SK-N-SH (cell line): ENCODE measurements around the gene NPTX2. TPM values are rescaled to one million over a fixed set of nuclear protein-coding genes. Genes with fewer than 3 reads are reported as not detected.

ENCODE experiments used
- CTCF ChIA-PET: fragments of 300-600, 350-600 bp; formaldehyde crosslinking; extraction: SDS; loops from one replicate; lab custom pipeline; 2021; lab: Yijun Ruan, JAX
- POLR2A ChIA-PET: fragments of 350-600 bp; sonication (Branson Sonifier 250); formaldehyde crosslinking; extraction: SDS; loops from one replicate; lab custom pipeline; 2020; ENCODE audit warnings: antibody characterized with exemption, inconsistent platforms; lab: Yijun Ruan, JAX
- DNase-seq: peaks from one replicate; pipeline ENCODE4 v3.0.0; 2012
- H2AFZ ChIP-seq: fragments of 200-600 bp; sonication (generic); 2 replicates; pipeline ENCODE4 v1.8.1; 2016; ENCODE audit warnings: antibody characterized with exemption, mild to moderate bottlenecking, low read depth
- H3F3A ChIP-seq: fragments of 200-600 bp; sonication (generic); replicated peaks from 2 replicates; pipeline ENCODE3; 2016; ENCODE audit warnings: antibody characterized with exemption, mild to moderate bottlenecking; ENCODE audit not compliant: insufficient read depth
- H3K27ac ChIP-seq, 2 experiments: fragments of 200-500 bp in 1 of 2; fragments of 200-600 bp in 1 of 2; sonication (Bioruptor generic) in 1 of 2; sonication (generic), shearing (Covaris generic) in 1 of 2; 2 replicates each; pipeline versions ENCODE4 v1.5.1 to v1.6.1; 2014 to 2016; ENCODE audit warnings: low read depth in 2 of 2, inconsistent platforms in 1 of 2, low read length in 1 of 2, mild to moderate bottlenecking in 1 of 2, mixed read lengths in 1 of 2
- H3K27me3 ChIP-seq: fragments of 200-600 bp; sonication (generic), shearing (Covaris generic); 2 replicates; pipeline ENCODE4 v1.6.1; 2016; ENCODE audit warnings: mixed run types; ENCODE audit not compliant: insufficient read depth
- H3K36me3 ChIP-seq, 2 experiments: fragments of 200-500 bp in 1 of 2; fragments of 200-600 bp in 1 of 2; sonication (Bioruptor generic) in 1 of 2; sonication (generic) in 1 of 2; replicated peaks in 1 of 2; 2 replicates each; pipeline versions ENCODE3 to v1.5.1; 2014 to 2016; ENCODE audit warnings: low read length in 1 of 2, mild to moderate bottlenecking in 1 of 2; ENCODE audit not compliant: insufficient read depth in 2 of 2, control insufficient read depth in 1 of 2
- H3K4me1 ChIP-seq, 2 experiments: fragments of 200-500 bp in 1 of 2; fragments of 200-600 bp in 1 of 2; sonication (Bioruptor generic) in 1 of 2; sonication (generic), shearing (Covaris generic) in 1 of 2; 2 replicates each; pipeline versions ENCODE4 v1.5.1 to v1.6.1; 2014 to 2016; ENCODE audit warnings: low read depth in 1 of 2, low read length in 1 of 2, mixed run types in 1 of 2; ENCODE audit not compliant: insufficient read depth in 2 of 2, control insufficient read depth in 1 of 2
- H3K4me2 ChIP-seq: fragments of 200-600 bp; sonication (generic), shearing (Covaris generic); 2 replicates; pipeline ENCODE4 v1.6.1; 2017; ENCODE audit warnings: mixed run types
- H3K4me3 ChIP-seq, 2 experiments: fragments of 200-500 bp in 1 of 2; fragments of 200-600 bp in 1 of 2; sonication (Bioruptor generic) in 1 of 2; sonication (generic), shearing (Covaris generic) in 1 of 2; 2 replicates each; pipeline versions ENCODE4 v1.5.1 to v1.8.1; 2014 to 2016; ENCODE audit warnings: low read depth in 2 of 2, inconsistent platforms in 1 of 2, low read length in 1 of 2, mild to moderate bottlenecking in 1 of 2, mixed read lengths in 1 of 2, moderate library complexity in 1 of 2
- H3K79me2 ChIP-seq: fragments of 200-600 bp; sonication (generic); 2 replicates; pipeline ENCODE4 v1.8.1; 2017; ENCODE audit warnings: mild to moderate bottlenecking; ENCODE audit not compliant: insufficient read depth
- H3K9ac ChIP-seq: fragments of 200-600 bp; sonication (generic); 2 replicates; pipeline ENCODE4 v1.6.1; 2017; ENCODE audit warnings: mixed run types
- H3K9me2 ChIP-seq: fragments of 200-600 bp; sonication (generic); 2 replicates; pipeline ENCODE4 v1.6.1; 2017; ENCODE audit warnings: mixed run types
- H3K9me3 ChIP-seq: fragments of 200-600 bp; sonication (generic); 2 replicates; pipeline ENCODE4 v1.6.1; 2017; ENCODE audit warnings: mixed run types, mild to moderate bottlenecking, moderate library complexity
- H4K20me1 ChIP-seq: fragments of 200-600 bp; sonication (generic); 2 replicates; pipeline ENCODE4 v1.6.1; 2017; ENCODE audit warnings: mild to moderate bottlenecking, mixed run types; ENCODE audit not compliant: insufficient read depth
- CTCF ChIP-seq: fragments of 200-600 bp; sonication (generic); IDR thresholded peaks from 2 replicates; pipeline ENCODE4 v1.6.1; 2017; ENCODE audit warnings: antibody characterized with exemption, mild to moderate bottlenecking, moderate library complexity
- EP300 ChIP-seq, 2 experiments: IDR thresholded peaks; 2 replicates each; pipeline versions ENCODE4 v1.4.0 to v1.6.1; 2012; ENCODE audit warnings: borderline replicate concordance in 1 of 2, low read depth in 1 of 2, low read length in 1 of 2
- EZH2phosphoT487 ChIP-seq: fragments of 200-600 bp; sonication (generic); IDR thresholded peaks from 2 replicates; pipeline ENCODE4 v1.6.1; 2017; ENCODE audit warnings: low read depth, mixed run types, mild to moderate bottlenecking, antibody characterized with exemption, moderate library complexity, borderline replicate concordance
- JUND ChIP-seq: IDR thresholded peaks from 2 replicates; pipeline ENCODE4 v1.4.0; 2012
- MXI1 ChIP-seq: IDR thresholded peaks from 2 replicates; pipeline ENCODE4 v1.6.1; 2012; ENCODE audit warnings: mild to moderate bottlenecking, low read depth, low read length, improper control_type of control experiment
- SMC3 ChIP-seq: IDR thresholded peaks from 2 replicates; pipeline ENCODE4 v1.6.1; 2012; ENCODE audit warnings: low read depth, low read length, improper control_type of control experiment
- TCF12 ChIP-seq: IDR thresholded peaks from 2 replicates; pipeline ENCODE4 v1.4.0; 2012
- WGBS: methylation state at CpG from one replicate; pipeline ENCODE4 v1.1.6; 2017; ENCODE audit warnings: low lambda C conversion rate; 5-methylcytosine and 5-hydroxymethylcytosine counted together
- polyA plus RNA-seq, 3 experiments: library from polyadenylated mRNA; depleted of rRNA; stranded (reverse); fragments of >200 nt; gene quantifications; 2 replicates each; pipeline ENCODE4 v1.2.3, GENCODE V29; 2012

Gene NPTX2
- polyA plus RNA-seq, 1 of the 3 experiments (the other 2 are of a cell fraction): 0.41 TPM

- TF ChIP-seq CTCF (no peak), MXI1 (no peak), TCF12 (no peak), EZH2phosphoT487 (no peak)
These were observed 53.1 kb downstream of the NPTX2 start (continued) for GRCh38 chr7:98670186-98670585.

- H3K9me3 ChIP-seq: no peaks in the 10 kb centered on the region
- 9% methylated on average over 2 of the region's 2 CpGs for WGBS
These were observed 54.7 kb downstream of the NPTX2 start for GRCh38 chr7:98671733-98672331.

GRCh38 chr7:98674461-98674860 is 57.4 kb downstream of the NPTX2 start:
- H3K4me3 ChIP-seq: no peak overlapping the region
- H3K9ac ChIP-seq: no peak overlapping the region
- no peak overlapping the region for H2AFZ ChIP-seq
- no peaks in the 10 kb centered on the region for H3K27me3 ChIP-seq
- no peak for DNase-seq
- H3K4me1 ChIP-seq: no peaks in the 10 kb centered on the region; a peak in 1 of 4 replicates
- H3K4me2 ChIP-seq: no peak overlapping the region
- no peaks in the 10 kb centered on the region for H3F3A ChIP-seq
- no peaks in the 10 kb centered on the region for H3K36me3 ChIP-seq
- no peaks in the 10 kb centered on the region; the same call in 1 of the 2 replicates for H3K9me3 ChIP-seq
- TF ChIP-seq TCF12 (no peak), JUND (no peak), EP300 (IDR thresholded peaks at IDR 0.05; ENCODE audit: borderline replicate concordance in 1 of 2, low read depth in 1 of 2, low read length in 1 of 2) (no peak)
- TF ChIP-seq, all 33 proteins: peak for 0
- ChIA-PET CTCF (interaction anchor here (0.6 to 2.0 kb wide), 3 partner anchors 11 to 204 kb away, joined by 3 to 5 read pairs (median 3); partner anchors contain the start of gene TRRAP), POLR2A (no interaction called here)
- Histone ChIP-seq H3K79me2 (no peaks in the 10 kb centered on the region), H4K20me1 (no peaks in the 10 kb centered on the region), H3K9me2 (no peaks in the 10 kb centered on the region), H3K27ac (no peak overlapping the region)
- 19% methylated on average over 8 of the region's 8 CpGs for WGBS

More at GRCh38 chr7:98671733-98672331, 54.7 kb downstream of the NPTX2 start:
- POLR2A ChIA-PET: no interaction called here
- H3K36me3 ChIP-seq: no peaks in the 10 kb centered on the region
- no peak for TF ChIP-seq SMC3
- no peak overlapping the region for H3K27ac ChIP-seq
- no peaks in the 10 kb centered on the region for H3K79me2 ChIP-seq
- H3K4me2 ChIP-seq: no peak overlapping the region
- H3F3A ChIP-seq: no peaks in the 10 kb centered on the region
- no peaks in the 10 kb centered on the region for H3K27me3 ChIP-seq
- H2AFZ ChIP-seq: no peak overlapping the region
- no peak overlapping the region for H3K4me3 ChIP-seq
- no peak for DNase-seq
- no peaks in the 10 kb centered on the region; a peak in 1 of 4 replicates for H3K4me1 ChIP-seq
- no peak overlapping the region for H3K9ac ChIP-seq
- H4K20me1 ChIP-seq: no peaks in the 10 kb centered on the region
- H3K9me2 ChIP-seq: no peaks in the 10 kb centered on the region
- CTCF ChIA-PET: interaction anchor here (1.2 to 1.9 kb wide), 2 partner anchors 74 to 165 kb away, joined by 3 to 6 read pairs; no protein-coding TSS in a partner anchor
